KG1 (cell line): ENCODE data around the gene CACNA1A.
A peak's percentile ranks its signal among the peaks of the same experiment; 100 is the strongest.
"Not testable (repeated sequence)": the region's sequence is repeated elsewhere in the genome, so short reads cannot be mapped to it uniquely, and the experiment has no call there.

ENCODE experiments used
- DNase-seq: peaks from one replicate; lab custom pipeline; 2025; lab: John Stamatoyannopoulos, UW

CACNA1A gene

GRCh38 chr19:13506471-13506820 lies at the start of gene CACNA1A:
Gene CACNA1A, minus strand, starts transcription at chr19:13506479. Its CDS starts 255 bp downstream, at chr19:13506224.
- DNase-seq, result no peak

- no peak for DNase-seq
Measured at GRCh38 chr19:13554506-13555240, 48.4 kb upstream of the CACNA1A start.

GRCh38 chr19:13553880-13554400 lies 47.7 kb upstream of the CACNA1A start:
- DNase-seq, result no peak

- DNase-seq, result no peak
Measured at GRCh38 chr19:13548131-13548530, 41.9 kb upstream of the CACNA1A start.

GRCh38 chr19:13547102-13547501 lies 40.8 kb upstream of the CACNA1A start:
- DNase-seq, result no peak

- no peak for DNase-seq
Measured at GRCh38 chr19:13544423-13544822, 38.1 kb upstream of the CACNA1A start.

- no peak for DNase-seq
Measured at GRCh38 chr19:13541554-13541953, 35.3 kb upstream of the CACNA1A start.

GRCh38 chr19:13539332-13539731 lies 33.1 kb upstream of the CACNA1A start:
- no peak for DNase-seq

GRCh38 chr19:13538601-13539253 lies 32.4 kb upstream of the CACNA1A start:
- no peak for DNase-seq

- no peak for DNase-seq
Measured at GRCh38 chr19:13537454-13537853, 31.2 kb upstream of the CACNA1A start.

GRCh38 chr19:13530720-13531119 lies 24.4 kb upstream of the CACNA1A start:
- DNase-seq, result no peak

- DNase-seq, result not testable (repeated sequence)
Measured at GRCh38 chr19:13529721-13530120, 23.4 kb upstream of the CACNA1A start.

- peak; percentile 13 for DNase-seq
Measured at GRCh38 chr19:13526552-13526951, 20.3 kb upstream of the CACNA1A start.

GRCh38 chr19:13521066-13521465 lies 14.8 kb upstream of the CACNA1A start:
- DNase-seq, result no peak

GRCh38 chr19:13511947-13512346 lies 5.7 kb upstream of the CACNA1A start:
- DNase-seq, result no peak

- DNase-seq, result no peak
Measured at GRCh38 chr19:13507053-13507611, 853 bp upstream of the CACNA1A start.

- no peak for DNase-seq
Measured at GRCh38 chr19:13505761-13506470, 363 bp downstream of the CACNA1A start.

GRCh38 chr19:13505164-13505695 lies 1.0 kb downstream of the CACNA1A start:
- no peak for DNase-seq

GRCh38 chr19:13503570-13504235 lies 2.6 kb downstream of the CACNA1A start:
- DNase-seq, result no peak

GRCh38 chr19:13502231-13502630 lies 4.0 kb downstream of the CACNA1A start:
- no peak for DNase-seq

GRCh38 chr19:13499692-13500091 lies 6.6 kb downstream of the CACNA1A start:
- DNase-seq, result no peak
